B cell (primary cell): ENCODE data around the gene EIPR1.

ENCODE experiments used
- EZH2 ChIP-seq: IDR thresholded peaks from 2 replicates; pipeline ENCODE4 v1.6.1; 2012; ENCODE audit warnings: borderline replicate concordance, low read depth, mild to moderate bottlenecking, moderate library complexity, low read length; ENCODE audit not compliant: insufficient read depth, poor library complexity, severe bottlenecking
- TF ChIP-seq, protein P1 (sequence below): fragments of 200-600 bp; IDR thresholded peaks from one replicate; pipeline ENCODE4 v1.8.0; 2022; ENCODE audit warnings: antibody characterized with exemption, mild to moderate bottlenecking

DNA sequence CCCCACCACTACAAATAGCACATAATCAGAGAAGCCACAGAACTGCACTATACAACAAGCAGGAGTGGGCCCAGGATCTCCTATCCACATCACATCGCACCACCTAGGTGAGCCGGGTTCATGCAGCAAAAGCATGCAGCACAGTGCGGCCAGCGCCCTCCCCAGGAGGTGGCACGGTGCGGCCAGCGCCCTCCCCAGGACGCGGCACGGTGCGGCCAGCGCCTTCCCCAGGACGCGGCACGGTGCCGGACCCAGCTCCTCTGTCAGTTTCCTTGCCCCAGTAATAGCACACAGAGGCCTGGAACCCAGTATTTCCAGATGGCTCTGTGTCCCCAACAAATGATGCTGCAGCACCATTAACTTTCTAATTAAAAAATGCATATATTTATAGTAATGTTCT lies 114.1 kb downstream of the EIPR1 start:
- TF ChIP-seq, protein P1, sequence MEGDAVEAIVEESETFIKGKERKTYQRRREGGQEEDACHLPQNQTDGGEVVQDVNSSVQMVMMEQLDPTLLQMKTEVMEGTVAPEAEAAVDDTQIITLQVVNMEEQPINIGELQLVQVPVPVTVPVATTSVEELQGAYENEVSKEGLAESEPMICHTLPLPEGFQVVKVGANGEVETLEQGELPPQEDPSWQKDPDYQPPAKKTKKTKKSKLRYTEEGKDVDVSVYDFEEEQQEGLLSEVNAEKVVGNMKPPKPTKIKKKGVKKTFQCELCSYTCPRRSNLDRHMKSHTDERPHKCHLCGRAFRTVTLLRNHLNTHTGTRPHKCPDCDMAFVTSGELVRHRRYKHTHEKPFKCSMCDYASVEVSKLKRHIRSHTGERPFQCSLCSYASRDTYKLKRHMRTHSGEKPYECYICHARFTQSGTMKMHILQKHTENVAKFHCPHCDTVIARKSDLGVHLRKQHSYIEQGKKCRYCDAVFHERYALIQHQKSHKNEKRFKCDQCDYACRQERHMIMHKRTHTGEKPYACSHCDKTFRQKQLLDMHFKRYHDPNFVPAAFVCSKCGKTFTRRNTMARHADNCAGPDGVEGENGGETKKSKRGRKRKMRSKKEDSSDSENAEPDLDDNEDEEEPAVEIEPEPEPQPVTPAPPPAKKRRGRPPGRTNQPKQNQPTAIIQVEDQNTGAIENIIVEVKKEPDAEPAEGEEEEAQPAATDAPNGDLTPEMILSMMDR = no peak
- TF ChIP-seq EZH2 = no peak
